Neural cell (in vitro differentiated cells): Measurements from ENCODE around the gene ARHGEF7. TPM values are rescaled to one million over a fixed set of nuclear protein-coding genes. Genes with fewer than 3 reads are reported as not detected.

ENCODE experiments used
- H2AFZ ChIP-seq: fragments of 200-600, 300-800 bp; sonication (generic), shearing (Covaris generic); 2 replicates; pipeline ENCODE4 v1.6.0; 2014; ENCODE audit warnings: low read depth, mild to moderate bottlenecking, antibody characterized with exemption, low read length, moderate library complexity
- H3F3A ChIP-seq: fragments of 200-600 bp; shearing (Covaris generic); 2 replicates; pipeline ENCODE4 v1.6.1; 2016; ENCODE audit warnings: mild to moderate bottlenecking, moderate library complexity, mixed read lengths, antibody characterized with exemption, low read length; ENCODE audit not compliant: insufficient read depth, poor library complexity, severe bottlenecking
- H3K27ac ChIP-seq: fragments of 200-600, 300-800 bp; sonication (generic), shearing (Covaris generic); 2 replicates; pipeline ENCODE4 v1.5.1; 2014; ENCODE audit warnings: mild to moderate bottlenecking, low read length, moderate library complexity
- H3K27me3 ChIP-seq: fragments of 300-800, 200-600 bp; sonication (generic), shearing (Covaris generic); 2 replicates; pipeline ENCODE4 v1.6.0; 2014; ENCODE audit warnings: mild to moderate bottlenecking, low read depth, low read length, moderate library complexity; ENCODE audit not compliant: insufficient read depth
- H3K36me3 ChIP-seq: fragments of 300-800, 200-600 bp; sonication (generic), shearing (Covaris generic); 2 replicates; pipeline ENCODE4 v1.5.1; 2014; ENCODE audit warnings: mild to moderate bottlenecking, antibody characterized with exemption, low read length, moderate library complexity; ENCODE audit not compliant: insufficient read depth
- H3K4me2 ChIP-seq: fragments of 300-800, 200-600 bp; sonication (generic), shearing (Covaris generic); 2 replicates; pipeline ENCODE4 v1.6.0; 2014; ENCODE audit warnings: mild to moderate bottlenecking, low read length
- H3K4me3 ChIP-seq: fragments of 300-800, 200-600 bp; sonication (generic), shearing (Covaris generic); 2 replicates; pipeline ENCODE4 v1.5.1; 2014; ENCODE audit warnings: mild to moderate bottlenecking, low read length, moderate library complexity
- H3K79me2 ChIP-seq: fragments of 200-600 bp; shearing (Covaris generic); replicated peaks from 2 replicates; pipeline ENCODE4 v1.6.0; 2014; ENCODE audit warnings: mild to moderate bottlenecking, low read length, moderate library complexity; ENCODE audit not compliant: insufficient read depth
- H3K9ac ChIP-seq: fragments of 300-800, 200-600 bp; sonication (generic), shearing (Covaris generic); 2 replicates; pipeline ENCODE4 v1.6.1; 2016; ENCODE audit warnings: mild to moderate bottlenecking, low read length, mixed read lengths
- H3K9me2 ChIP-seq: fragments of 200-600 bp; shearing (Covaris generic); 2 replicates; pipeline ENCODE4 v1.6.1; 2016; ENCODE audit warnings: mild to moderate bottlenecking, low read length, mixed read lengths; ENCODE audit not compliant: insufficient read depth
- H3K9me3 ChIP-seq: fragments of 200-600, 300-800 bp; sonication (generic), shearing (Covaris generic); 2 replicates; pipeline ENCODE4 v1.6.1; 2016; ENCODE audit warnings: mild to moderate bottlenecking, mixed run types, low read length, moderate library complexity, mixed read lengths
- H4K20me1 ChIP-seq: fragments of 200-600 bp; shearing (Covaris generic); 2 replicates; pipeline ENCODE4 v1.6.1; 2016; ENCODE audit warnings: mild to moderate bottlenecking, mixed run types; ENCODE audit not compliant: insufficient read depth
- EP300 ChIP-seq: fragments of 450-650 bp; conservative IDR thresholded peaks from 2 replicates; pipeline ENCODE4 v1.6.1; 2014; ENCODE audit warnings: antibody characterized with exemption, mild to moderate bottlenecking, moderate library complexity; ENCODE audit not compliant: poor library complexity, severe bottlenecking
- EZH2 ChIP-seq: fragments of 200-600, 300-800 bp; shearing (Covaris generic), sonication (generic); IDR thresholded peaks from 2 replicates; pipeline ENCODE4 v1.6.1; 2014; ENCODE audit warnings: antibody characterized with exemption, low read length, borderline replicate concordance, mild to moderate bottlenecking; ENCODE audit not compliant: insufficient read depth, poor library complexity, severe bottlenecking
- MXI1 ChIP-seq: fragments of 450-650 bp; conservative IDR thresholded peaks from 2 replicates; pipeline ENCODE4 v1.6.1; 2014; ENCODE audit warnings: antibody characterized with exemption, mild to moderate bottlenecking; ENCODE audit not compliant: poor library complexity, severe bottlenecking
- POLR2AphosphoS5 ChIP-seq: IDR thresholded peaks from 2 replicates; pipeline ENCODE4 v1.6.1; 2012
- RAD21 ChIP-seq: fragments of 450-650 bp; conservative IDR thresholded peaks from 2 replicates; pipeline ENCODE4 v1.6.1; 2014; ENCODE audit warnings: antibody characterized with exemption, mild to moderate bottlenecking, moderate library complexity
- SMC3 ChIP-seq: fragments of 450-650 bp; conservative IDR thresholded peaks from 2 replicates; pipeline ENCODE4 v1.6.1; 2014; ENCODE audit warnings: antibody characterized with exemption, mild to moderate bottlenecking, moderate library complexity; ENCODE audit not compliant: poor library complexity
- TAF1 ChIP-seq: IDR thresholded peaks from 2 replicates; pipeline ENCODE4 v1.6.1; 2012; ENCODE audit warnings: low read depth
- polyA plus RNA-seq: library from polyadenylated mRNA; depleted of rRNA; stranded (reverse); fragments of >200 nt; gene quantifications from 2 replicates; pipeline ENCODE4 v1.2.3, GENCODE V29; 2014
- TF ChIP-seq, protein P1 (sequence below): fragments of 450-650 bp; IDR thresholded peaks from 2 replicates; pipeline ENCODE4 v1.5.1; 2014; ENCODE audit warnings: antibody characterized with exemption, mild to moderate bottlenecking, moderate library complexity; ENCODE audit not compliant: poor library complexity, severe bottlenecking
- TF ChIP-seq, protein P2 (sequence below): IDR thresholded peaks from 2 replicates; pipeline ENCODE4 v1.6.1; 2012; ENCODE audit warnings: borderline replicate concordance

Gene ARHGEF7
- polyA plus RNA-seq, 1 donor from 2014 or later = 155 TPM

DNA sequence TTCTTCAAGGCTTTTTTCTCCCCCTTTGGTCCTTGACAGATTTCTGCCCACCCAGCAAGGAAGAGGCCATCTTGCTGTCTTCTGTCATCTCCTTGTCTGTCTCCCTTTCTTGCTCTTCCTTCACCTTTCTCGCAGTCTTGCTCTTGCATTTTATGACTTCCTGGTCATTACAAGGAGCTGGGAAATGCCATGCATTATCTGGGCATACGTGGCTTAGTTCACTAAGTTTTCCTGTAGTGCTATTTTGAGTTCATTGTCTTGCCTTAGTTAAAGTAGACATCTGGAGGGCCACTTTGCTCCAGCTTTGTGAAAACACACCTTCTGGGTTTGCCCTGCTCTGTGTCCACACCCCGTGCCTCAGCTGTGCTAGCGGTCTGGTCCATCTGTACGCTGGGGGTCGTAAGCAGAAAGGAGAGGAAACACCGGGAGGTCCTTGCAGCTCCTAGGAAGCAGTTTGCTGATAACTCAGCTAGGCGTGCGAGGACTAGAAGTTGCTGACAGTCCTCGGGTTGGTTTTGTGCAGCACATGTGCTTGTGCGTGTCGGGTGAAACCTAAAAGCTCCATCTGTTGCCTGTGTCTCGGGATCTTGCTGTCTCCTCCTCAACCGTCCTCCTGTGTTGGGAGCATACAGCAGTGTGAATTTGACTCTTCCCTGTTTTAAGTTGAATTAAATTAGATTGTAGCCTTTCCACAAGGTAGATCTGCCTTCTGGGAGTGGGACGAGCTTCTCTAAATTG is 59.4 kb downstream of the ARHGEF7 start:
- Histone ChIP-seq H3K27me3 (no peaks in the 10 kb centered on the region), H4K20me1 (no peaks in the 10 kb centered on the region), H2AFZ (no peak overlapping the region), H3K4me3 (no peak overlapping the region), H3K9ac (no peak overlapping the region), H3K9me3 (no peaks in the 10 kb centered on the region), H3K36me3 (no peaks in the 10 kb centered on the region), H3K27ac (no peak overlapping the region), H3K9me2 (no peaks in the 10 kb centered on the region), H3K4me2 (no peak overlapping the region), H3F3A (no peaks in the 10 kb centered on the region), H3K79me2 (peaks cover 59% of the 10 kb centered on the region)
- TF ChIP-seq EP300 = no peak
- no peak for TF ChIP-seq RAD21
- TF ChIP-seq EZH2 = no peak
- TF ChIP-seq MXI1 = no peak
- TF ChIP-seq, protein P1, sequence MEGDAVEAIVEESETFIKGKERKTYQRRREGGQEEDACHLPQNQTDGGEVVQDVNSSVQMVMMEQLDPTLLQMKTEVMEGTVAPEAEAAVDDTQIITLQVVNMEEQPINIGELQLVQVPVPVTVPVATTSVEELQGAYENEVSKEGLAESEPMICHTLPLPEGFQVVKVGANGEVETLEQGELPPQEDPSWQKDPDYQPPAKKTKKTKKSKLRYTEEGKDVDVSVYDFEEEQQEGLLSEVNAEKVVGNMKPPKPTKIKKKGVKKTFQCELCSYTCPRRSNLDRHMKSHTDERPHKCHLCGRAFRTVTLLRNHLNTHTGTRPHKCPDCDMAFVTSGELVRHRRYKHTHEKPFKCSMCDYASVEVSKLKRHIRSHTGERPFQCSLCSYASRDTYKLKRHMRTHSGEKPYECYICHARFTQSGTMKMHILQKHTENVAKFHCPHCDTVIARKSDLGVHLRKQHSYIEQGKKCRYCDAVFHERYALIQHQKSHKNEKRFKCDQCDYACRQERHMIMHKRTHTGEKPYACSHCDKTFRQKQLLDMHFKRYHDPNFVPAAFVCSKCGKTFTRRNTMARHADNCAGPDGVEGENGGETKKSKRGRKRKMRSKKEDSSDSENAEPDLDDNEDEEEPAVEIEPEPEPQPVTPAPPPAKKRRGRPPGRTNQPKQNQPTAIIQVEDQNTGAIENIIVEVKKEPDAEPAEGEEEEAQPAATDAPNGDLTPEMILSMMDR = no peak

DNA sequence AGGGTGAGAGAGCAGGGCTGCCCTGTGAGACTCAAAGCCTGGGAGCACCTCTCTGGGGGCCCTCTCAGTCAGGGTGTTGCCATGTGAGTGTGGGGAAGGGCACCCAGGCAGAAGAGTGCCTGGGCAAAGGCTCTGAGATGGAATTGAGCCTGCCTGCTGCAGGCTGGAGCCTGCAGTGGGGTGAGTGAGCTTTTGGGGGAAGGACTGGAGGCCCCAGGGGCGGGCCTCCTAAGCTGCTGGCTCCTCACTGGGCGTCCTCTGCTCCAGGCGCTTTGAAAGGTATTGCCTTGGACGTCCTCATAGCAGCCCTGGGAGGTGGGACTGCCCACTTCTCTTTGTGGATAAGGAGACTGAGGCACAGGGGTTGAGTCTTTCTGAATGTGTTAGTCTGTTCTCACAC is 60.3 kb downstream of the ARHGEF7 start:
- H3K79me2 ChIP-seq = peaks cover 55% of the 10 kb centered on the region
- H3K9ac ChIP-seq = no peak overlapping the region
- H3K9me2 ChIP-seq = no peaks in the 10 kb centered on the region
- no peaks in the 10 kb centered on the region for H3K27me3 ChIP-seq
- no peaks in the 10 kb centered on the region for H3K9me3 ChIP-seq
- no peak overlapping the region for H3K4me3 ChIP-seq
- no peak overlapping the region for H2AFZ ChIP-seq
- H3K4me2 ChIP-seq = no peak overlapping the region
- TF ChIP-seq POLR2AphosphoS5 = no peak
- TF ChIP-seq, protein P2, sequence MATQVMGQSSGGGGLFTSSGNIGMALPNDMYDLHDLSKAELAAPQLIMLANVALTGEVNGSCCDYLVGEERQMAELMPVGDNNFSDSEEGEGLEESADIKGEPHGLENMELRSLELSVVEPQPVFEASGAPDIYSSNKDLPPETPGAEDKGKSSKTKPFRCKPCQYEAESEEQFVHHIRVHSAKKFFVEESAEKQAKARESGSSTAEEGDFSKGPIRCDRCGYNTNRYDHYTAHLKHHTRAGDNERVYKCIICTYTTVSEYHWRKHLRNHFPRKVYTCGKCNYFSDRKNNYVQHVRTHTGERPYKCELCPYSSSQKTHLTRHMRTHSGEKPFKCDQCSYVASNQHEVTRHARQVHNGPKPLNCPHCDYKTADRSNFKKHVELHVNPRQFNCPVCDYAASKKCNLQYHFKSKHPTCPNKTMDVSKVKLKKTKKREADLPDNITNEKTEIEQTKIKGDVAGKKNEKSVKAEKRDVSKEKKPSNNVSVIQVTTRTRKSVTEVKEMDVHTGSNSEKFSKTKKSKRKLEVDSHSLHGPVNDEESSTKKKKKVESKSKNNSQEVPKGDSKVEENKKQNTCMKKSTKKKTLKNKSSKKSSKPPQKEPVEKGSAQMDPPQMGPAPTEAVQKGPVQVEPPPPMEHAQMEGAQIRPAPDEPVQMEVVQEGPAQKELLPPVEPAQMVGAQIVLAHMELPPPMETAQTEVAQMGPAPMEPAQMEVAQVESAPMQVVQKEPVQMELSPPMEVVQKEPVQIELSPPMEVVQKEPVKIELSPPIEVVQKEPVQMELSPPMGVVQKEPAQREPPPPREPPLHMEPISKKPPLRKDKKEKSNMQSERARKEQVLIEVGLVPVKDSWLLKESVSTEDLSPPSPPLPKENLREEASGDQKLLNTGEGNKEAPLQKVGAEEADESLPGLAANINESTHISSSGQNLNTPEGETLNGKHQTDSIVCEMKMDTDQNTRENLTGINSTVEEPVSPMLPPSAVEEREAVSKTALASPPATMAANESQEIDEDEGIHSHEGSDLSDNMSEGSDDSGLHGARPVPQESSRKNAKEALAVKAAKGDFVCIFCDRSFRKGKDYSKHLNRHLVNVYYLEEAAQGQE = no peak
- TF ChIP-seq MXI1 = no peak
- no peak for TF ChIP-seq EZH2
- TF ChIP-seq TAF1 = no peak
- no peak for TF ChIP-seq SMC3
- TF ChIP-seq, protein P1 = no peak
- no peak for TF ChIP-seq EP300
- H3K36me3 ChIP-seq = no peaks in the 10 kb centered on the region
- H3F3A ChIP-seq = no peaks in the 10 kb centered on the region
- no peaks in the 10 kb centered on the region for H4K20me1 ChIP-seq
- H3K27ac ChIP-seq = no peak overlapping the region
